ENCODE results near the gene SPTBN4. TPM values are rescaled to one million over a fixed set of nuclear protein-coding genes. Genes with fewer than 3 reads are reported as not detected.

SPTBN4 gene
- polyA plus RNA-seq, 1 donor from 2014 or later = 12.7 TPM

DNA sequence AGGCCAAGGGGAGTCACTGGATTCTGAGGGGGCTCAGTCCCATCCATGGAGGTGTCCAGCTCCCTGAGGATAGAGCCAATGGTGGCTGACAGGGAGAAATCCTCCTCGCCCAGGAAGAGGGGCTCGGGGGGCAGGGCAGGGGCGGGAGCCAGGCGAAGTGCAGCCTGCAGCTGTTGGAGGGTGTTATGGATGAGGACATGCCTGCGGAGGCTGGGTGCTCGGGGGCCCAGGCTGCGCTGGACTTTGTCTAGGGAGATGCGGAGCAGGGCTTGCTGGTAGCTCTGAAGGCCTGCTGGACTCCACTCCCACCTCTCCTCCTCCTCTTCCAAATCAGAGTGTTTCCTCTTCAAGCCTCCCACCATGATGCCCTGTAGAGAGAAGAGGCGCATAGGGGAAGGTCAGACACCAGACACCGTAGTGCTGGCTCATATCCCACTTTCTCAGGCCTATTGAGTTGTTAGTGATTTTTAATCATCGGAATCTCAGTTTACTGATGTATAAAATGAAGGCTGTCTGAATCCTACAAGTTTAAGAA, 25.0 kb upstream of the SPTBN4 start:
- no peaks in the 10 kb centered on the region for H3K27me3 ChIP-seq (ENCODE audit: insufficient read depth, low read depth, low read length)
- H3K27ac ChIP-seq (ENCODE audit: low read length) = peak overlapping the region; percentile 39
- H3K4me2 ChIP-seq (ENCODE audit: low read length) = no peak overlapping the region
- no peak overlapping the region for H3K4me3 ChIP-seq (ENCODE audit: low read length)
- no peaks in the 10 kb centered on the region for H3K9me3 ChIP-seq (ENCODE audit: low read length)
- H3K36me3 ChIP-seq (ENCODE audit: insufficient read depth, low read length) = no peaks in the 10 kb centered on the region
- no peaks in the 10 kb centered on the region for H3K9me2 ChIP-seq (ENCODE audit: insufficient read depth, low read length)
- H3F3A ChIP-seq (ENCODE audit: insufficient read depth, low read length, poor library complexity, severe bottlenecking) = peaks cover 4% of the 10 kb centered on the region
- no peak overlapping the region for H2AFZ ChIP-seq (ENCODE audit: low read depth, low read length)
- no peak overlapping the region for H3K9ac ChIP-seq (ENCODE audit: low read length)
- TF ChIP-seq POLR2AphosphoS5 (IDR thresholded peaks at IDR 0.05) (no peak), EP300 (conservative IDR thresholded peaks at IDR 0.05; ENCODE audit: poor library complexity, severe bottlenecking) (no peak), RAD21 (conservative IDR thresholded peaks at IDR 0.05) (no peak), MXI1 (conservative IDR thresholded peaks at IDR 0.05; ENCODE audit: poor library complexity, severe bottlenecking) (no peak), EZH2 (IDR thresholded peaks at IDR 0.05; ENCODE audit: borderline replicate concordance, insufficient read depth, low read length, poor library complexity, severe bottlenecking) (no peak), SMC3 (conservative IDR thresholded peaks at IDR 0.05; ENCODE audit: poor library complexity) (no peak), TAF1 (IDR thresholded peaks at IDR 0.05; ENCODE audit: low read depth) (no peak)
- TF ChIP-seq, protein P1, sequence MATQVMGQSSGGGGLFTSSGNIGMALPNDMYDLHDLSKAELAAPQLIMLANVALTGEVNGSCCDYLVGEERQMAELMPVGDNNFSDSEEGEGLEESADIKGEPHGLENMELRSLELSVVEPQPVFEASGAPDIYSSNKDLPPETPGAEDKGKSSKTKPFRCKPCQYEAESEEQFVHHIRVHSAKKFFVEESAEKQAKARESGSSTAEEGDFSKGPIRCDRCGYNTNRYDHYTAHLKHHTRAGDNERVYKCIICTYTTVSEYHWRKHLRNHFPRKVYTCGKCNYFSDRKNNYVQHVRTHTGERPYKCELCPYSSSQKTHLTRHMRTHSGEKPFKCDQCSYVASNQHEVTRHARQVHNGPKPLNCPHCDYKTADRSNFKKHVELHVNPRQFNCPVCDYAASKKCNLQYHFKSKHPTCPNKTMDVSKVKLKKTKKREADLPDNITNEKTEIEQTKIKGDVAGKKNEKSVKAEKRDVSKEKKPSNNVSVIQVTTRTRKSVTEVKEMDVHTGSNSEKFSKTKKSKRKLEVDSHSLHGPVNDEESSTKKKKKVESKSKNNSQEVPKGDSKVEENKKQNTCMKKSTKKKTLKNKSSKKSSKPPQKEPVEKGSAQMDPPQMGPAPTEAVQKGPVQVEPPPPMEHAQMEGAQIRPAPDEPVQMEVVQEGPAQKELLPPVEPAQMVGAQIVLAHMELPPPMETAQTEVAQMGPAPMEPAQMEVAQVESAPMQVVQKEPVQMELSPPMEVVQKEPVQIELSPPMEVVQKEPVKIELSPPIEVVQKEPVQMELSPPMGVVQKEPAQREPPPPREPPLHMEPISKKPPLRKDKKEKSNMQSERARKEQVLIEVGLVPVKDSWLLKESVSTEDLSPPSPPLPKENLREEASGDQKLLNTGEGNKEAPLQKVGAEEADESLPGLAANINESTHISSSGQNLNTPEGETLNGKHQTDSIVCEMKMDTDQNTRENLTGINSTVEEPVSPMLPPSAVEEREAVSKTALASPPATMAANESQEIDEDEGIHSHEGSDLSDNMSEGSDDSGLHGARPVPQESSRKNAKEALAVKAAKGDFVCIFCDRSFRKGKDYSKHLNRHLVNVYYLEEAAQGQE (IDR thresholded peaks at IDR 0.05; ENCODE audit: borderline replicate concordance) = no peak
- TF ChIP-seq, protein P2, sequence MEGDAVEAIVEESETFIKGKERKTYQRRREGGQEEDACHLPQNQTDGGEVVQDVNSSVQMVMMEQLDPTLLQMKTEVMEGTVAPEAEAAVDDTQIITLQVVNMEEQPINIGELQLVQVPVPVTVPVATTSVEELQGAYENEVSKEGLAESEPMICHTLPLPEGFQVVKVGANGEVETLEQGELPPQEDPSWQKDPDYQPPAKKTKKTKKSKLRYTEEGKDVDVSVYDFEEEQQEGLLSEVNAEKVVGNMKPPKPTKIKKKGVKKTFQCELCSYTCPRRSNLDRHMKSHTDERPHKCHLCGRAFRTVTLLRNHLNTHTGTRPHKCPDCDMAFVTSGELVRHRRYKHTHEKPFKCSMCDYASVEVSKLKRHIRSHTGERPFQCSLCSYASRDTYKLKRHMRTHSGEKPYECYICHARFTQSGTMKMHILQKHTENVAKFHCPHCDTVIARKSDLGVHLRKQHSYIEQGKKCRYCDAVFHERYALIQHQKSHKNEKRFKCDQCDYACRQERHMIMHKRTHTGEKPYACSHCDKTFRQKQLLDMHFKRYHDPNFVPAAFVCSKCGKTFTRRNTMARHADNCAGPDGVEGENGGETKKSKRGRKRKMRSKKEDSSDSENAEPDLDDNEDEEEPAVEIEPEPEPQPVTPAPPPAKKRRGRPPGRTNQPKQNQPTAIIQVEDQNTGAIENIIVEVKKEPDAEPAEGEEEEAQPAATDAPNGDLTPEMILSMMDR (IDR thresholded peaks at IDR 0.05; ENCODE audit: poor library complexity, severe bottlenecking) = no peak
- peaks cover 19% of the 10 kb centered on the region for H3K79me2 ChIP-seq (replicated peaks; ENCODE audit: insufficient read depth, low read length)
- H4K20me1 ChIP-seq (ENCODE audit: insufficient read depth) = no peaks in the 10 kb centered on the region

DNA sequence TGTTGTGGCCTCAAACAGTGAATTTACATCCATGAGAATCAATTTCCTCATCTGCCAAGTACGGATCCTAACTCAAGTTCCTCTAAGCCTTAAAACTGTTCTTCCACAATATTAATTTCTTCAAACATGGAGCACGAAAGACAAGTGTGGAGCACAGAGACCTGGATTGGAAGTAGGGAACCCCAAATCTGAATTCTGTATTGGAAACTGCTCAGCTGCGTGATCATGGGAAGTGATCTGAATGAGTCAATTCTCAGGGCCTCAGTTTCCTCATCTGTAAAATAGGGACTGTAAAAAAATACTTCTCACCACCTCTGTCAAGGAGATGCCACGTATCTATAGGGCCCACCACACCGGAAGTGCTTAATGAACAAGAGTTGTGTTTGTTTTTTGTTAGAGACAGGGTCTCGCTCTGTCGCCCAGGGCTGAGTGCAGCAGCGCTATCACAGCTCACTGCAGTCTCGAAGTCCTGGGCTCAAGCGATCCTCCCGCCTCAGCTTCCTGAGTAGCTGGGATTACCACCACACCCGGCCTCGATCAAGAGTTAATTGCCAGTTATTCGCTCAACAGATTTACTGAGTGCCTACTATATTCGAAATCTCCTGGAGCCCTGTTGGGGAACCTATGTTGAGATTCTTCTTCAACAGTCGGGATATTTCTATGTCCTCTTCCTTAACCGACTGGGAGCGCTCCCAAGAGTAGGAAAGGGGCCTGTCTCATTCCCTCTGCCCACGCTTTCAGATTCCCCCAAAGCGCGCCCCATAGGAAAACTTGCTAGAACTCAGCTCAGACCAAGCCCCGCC, 24.3 kb upstream of the SPTBN4 start:
- H2AFZ ChIP-seq (ENCODE audit: low read depth, low read length) = no peak overlapping the region
- TF ChIP-seq, protein P1 (IDR thresholded peaks at IDR 0.05; ENCODE audit: borderline replicate concordance) = no peak
- no peak for TF ChIP-seq TAF1 (IDR thresholded peaks at IDR 0.05; ENCODE audit: low read depth)
- no peak for TF ChIP-seq EP300 (conservative IDR thresholded peaks at IDR 0.05; ENCODE audit: poor library complexity, severe bottlenecking)
- TF ChIP-seq EZH2 (IDR thresholded peaks at IDR 0.05; ENCODE audit: borderline replicate concordance, insufficient read depth, low read length, poor library complexity, severe bottlenecking) = no peak
- no peak for TF ChIP-seq MXI1 (conservative IDR thresholded peaks at IDR 0.05; ENCODE audit: poor library complexity, severe bottlenecking)
- no peak for TF ChIP-seq RAD21 (conservative IDR thresholded peaks at IDR 0.05)
- TF ChIP-seq POLR2AphosphoS5 (IDR thresholded peaks at IDR 0.05) = no peak
- no peak for TF ChIP-seq SMC3 (conservative IDR thresholded peaks at IDR 0.05; ENCODE audit: poor library complexity)
- TF ChIP-seq, protein P2 (IDR thresholded peaks at IDR 0.05; ENCODE audit: poor library complexity, severe bottlenecking) = no peak

More for the DNA sequence above, 24.3 kb upstream of the SPTBN4 start:
- no peaks in the 10 kb centered on the region for H3K36me3 ChIP-seq (ENCODE audit: insufficient read depth, low read length)
- peaks cover 19% of the 10 kb centered on the region for H3K79me2 ChIP-seq (replicated peaks; ENCODE audit: insufficient read depth, low read length)
- peak overlapping the region; percentile 94 for H3K27ac ChIP-seq (ENCODE audit: low read length)
- H3K9me2 ChIP-seq (ENCODE audit: insufficient read depth, low read length) = no peaks in the 10 kb centered on the region
- no peaks in the 10 kb centered on the region for H4K20me1 ChIP-seq (ENCODE audit: insufficient read depth)
- H3K27me3 ChIP-seq (ENCODE audit: insufficient read depth, low read depth, low read length) = no peaks in the 10 kb centered on the region
- H3F3A ChIP-seq (ENCODE audit: insufficient read depth, low read length, poor library complexity, severe bottlenecking) = peaks cover 4% of the 10 kb centered on the region
- peak overlapping the region; percentile 87 for H3K9ac ChIP-seq (ENCODE audit: low read length)
- peak overlapping the region; percentile 4 for H3K4me2 ChIP-seq (ENCODE audit: low read length)
- H3K4me3 ChIP-seq (ENCODE audit: low read length) = peak overlapping the region; percentile 78
- H3K9me3 ChIP-seq (ENCODE audit: low read length) = no peaks in the 10 kb centered on the region

All from neural cell (in vitro differentiated cells).